Osteoblast (primary cell): ENCODE measurements around the gene ZNF474. TPM values are rescaled to one million over a fixed set of nuclear protein-coding genes. Genes with fewer than 3 reads are reported as not detected.

Experiments used
- DNase-seq: peaks from one replicate; pipeline ENCODE4 v3.0.0; 2011; ENCODE audit warnings: low spot score, mixed read lengths; ENCODE audit not compliant: insufficient read length; ENCODE audit errors: missing footprints
- H2AFZ ChIP-seq: 2 replicates; pipeline ENCODE4 v1.6.0; 2011; ENCODE audit warnings: mild to moderate bottlenecking, low read length
- H3K27ac ChIP-seq: 2 replicates; pipeline ENCODE4 v1.5.1; 2011; ENCODE audit warnings: mild to moderate bottlenecking, low read depth, low read length, moderate library complexity
- H3K27me3 ChIP-seq: 2 replicates; pipeline ENCODE4 v1.6.0; 2012; ENCODE audit warnings: mild to moderate bottlenecking, control low read depth, inconsistent platforms, low read length, moderate library complexity; ENCODE audit not compliant: insufficient read depth
- H3K36me3 ChIP-seq: 2 replicates; pipeline ENCODE4 v1.5.1; 2011; ENCODE audit warnings: mild to moderate bottlenecking, low read length, control low read depth, moderate library complexity; ENCODE audit not compliant: insufficient read depth
- H3K4me1 ChIP-seq: 2 replicates; pipeline ENCODE4 v1.5.1; 2011; ENCODE audit warnings: mild to moderate bottlenecking, low read length, control low read depth, moderate library complexity; ENCODE audit not compliant: insufficient read depth
- H3K4me2 ChIP-seq: 2 replicates; pipeline ENCODE4 v1.6.0; 2011; ENCODE audit warnings: mild to moderate bottlenecking, low read length; ENCODE audit not compliant: insufficient read depth
- H3K4me3 ChIP-seq: fragments of 200-600 bp; sonication (generic); 3 replicates; pipeline ENCODE4 v1.5.1; 2012; ENCODE audit warnings: mild to moderate bottlenecking, low read length, inconsistent platforms; ENCODE audit not compliant: insufficient read depth
- H3K79me2 ChIP-seq: 2 replicates; pipeline ENCODE4 v1.6.0; 2012; ENCODE audit warnings: mild to moderate bottlenecking, low read length, control low read depth, inconsistent platforms; ENCODE audit not compliant: insufficient read depth
- H3K9me3 ChIP-seq: 2 replicates; pipeline ENCODE4 v1.5.1; 2011; ENCODE audit warnings: low read depth, low read length, control low read depth
- H4K20me1 ChIP-seq: 2 replicates; pipeline ENCODE4 v1.6.0; 2012; ENCODE audit warnings: mild to moderate bottlenecking, low read length, control low read depth; ENCODE audit not compliant: insufficient read depth
- CTCF ChIP-seq: IDR thresholded peaks from 2 replicates; pipeline ENCODE4 v1.5.1; 2011; ENCODE audit warnings: mild to moderate bottlenecking, low read depth, low read length, moderate library complexity; ENCODE audit errors: extremely low read depth
- total RNA-seq: library from RNA; depleted of rRNA; stranded (reverse); fragments of >200 nt; gene quantifications from 2 replicates; pipeline ENCODE4 v1.2.3, GENCODE V29; 2012

ZNF474 gene
- total RNA-seq, 1 donor: 0.72 TPM

- no peaks in the 10 kb centered on the region for H4K20me1 ChIP-seq
- no peak overlapping the region for H2AFZ ChIP-seq
- no peaks in the 10 kb centered on the region for H3K79me2 ChIP-seq
- no peak overlapping the region for H3K4me2 ChIP-seq
- no peaks in the 10 kb centered on the region for H3K9me3 ChIP-seq
- H3K4me1 ChIP-seq: peaks cover 47% of the 10 kb centered on the region
- no peak for TF ChIP-seq CTCF
- H3K4me3 ChIP-seq: no peak overlapping the region
- H3K36me3 ChIP-seq: no peaks in the 10 kb centered on the region
- no peak for DNase-seq
- H3K27ac ChIP-seq: peak overlapping the region; percentile 95
- H3K27me3 ChIP-seq: no peaks in the 10 kb centered on the region
Observed at GRCh38 chr5:122155546-122155945, 26.2 kb downstream of the ZNF474 start.

GRCh38 chr5:122156724-122157325 is 27.5 kb downstream of the ZNF474 start:
- H3K4me1 ChIP-seq: peaks cover 35% of the 10 kb centered on the region
- H3K4me3 ChIP-seq: no peak overlapping the region
- no peak overlapping the region for H2AFZ ChIP-seq
- no peaks in the 10 kb centered on the region for H3K9me3 ChIP-seq
- no peaks in the 10 kb centered on the region for H3K27me3 ChIP-seq
- H3K36me3 ChIP-seq: no peaks in the 10 kb centered on the region
- no peak for DNase-seq
- H3K4me2 ChIP-seq: no peak overlapping the region
- no peaks in the 10 kb centered on the region for H4K20me1 ChIP-seq
- H3K79me2 ChIP-seq: no peaks in the 10 kb centered on the region
- H3K27ac ChIP-seq: peak overlapping the region; percentile 19
- peak; percentile 63 for TF ChIP-seq CTCF

GRCh38 chr5:122162100-122162638 is 32.8 kb downstream of the ZNF474 start:
- TF ChIP-seq CTCF: no peak
- Histone ChIP-seq H3K79me2 (no peaks in the 10 kb centered on the region), H2AFZ (no peak overlapping the region), H3K36me3 (no peaks in the 10 kb centered on the region), H3K27me3 (no peaks in the 10 kb centered on the region), H3K27ac (peak overlapping the region; percentile 83), H3K9me3 (no peaks in the 10 kb centered on the region), H4K20me1 (no peaks in the 10 kb centered on the region), H3K4me1 (peaks cover 42% of the 10 kb centered on the region), H3K4me3 (no peak overlapping the region), H3K4me2 (no peak overlapping the region)
- DNase-seq: no peak

- Histone ChIP-seq H3K4me1 (peaks cover 42% of the 10 kb centered on the region), H4K20me1 (no peaks in the 10 kb centered on the region), H3K36me3 (no peaks in the 10 kb centered on the region), H3K27me3 (no peaks in the 10 kb centered on the region), H3K4me3 (peak overlapping the region; percentile 6), H3K27ac (peak overlapping the region; percentile 83), H3K9me3 (no peaks in the 10 kb centered on the region), H3K4me2 (peak overlapping the region; percentile 61), H3K79me2 (no peaks in the 10 kb centered on the region), H2AFZ (peak overlapping the region; percentile 24)
- DNase-seq: peak; percentile 92
- no peak for TF ChIP-seq CTCF
Observed at GRCh38 chr5:122163121-122164069, 34.0 kb downstream of the ZNF474 start.
